GM18951 (cell line): Measurements from ENCODE around the gene DIABLO.
"Not testable (repeated sequence)": the region's sequence is repeated elsewhere in the genome, so short reads cannot be mapped to it uniquely, and the experiment has no call there.

Experiments used
- POLR2A ChIP-seq: IDR thresholded peaks from 4 replicates; pipeline ENCODE4 v1.6.1; 2011; ENCODE audit warnings: mild to moderate bottlenecking; ENCODE audit not compliant: insufficient read length, insufficient read depth; ENCODE audit errors: extremely low read depth
- in situ Hi-C: fragments of 300-500 bp; cut with MboI; formaldehyde crosslinking; loops from one replicate; pipeline ENCODE4 v1.12.0; 2022; ENCODE audit warnings: low sequenced_read_pairs, mixed read lengths, inconsistent platforms; ENCODE audit not compliant: unreplicated experiment

The DIABLO gene

DNA sequence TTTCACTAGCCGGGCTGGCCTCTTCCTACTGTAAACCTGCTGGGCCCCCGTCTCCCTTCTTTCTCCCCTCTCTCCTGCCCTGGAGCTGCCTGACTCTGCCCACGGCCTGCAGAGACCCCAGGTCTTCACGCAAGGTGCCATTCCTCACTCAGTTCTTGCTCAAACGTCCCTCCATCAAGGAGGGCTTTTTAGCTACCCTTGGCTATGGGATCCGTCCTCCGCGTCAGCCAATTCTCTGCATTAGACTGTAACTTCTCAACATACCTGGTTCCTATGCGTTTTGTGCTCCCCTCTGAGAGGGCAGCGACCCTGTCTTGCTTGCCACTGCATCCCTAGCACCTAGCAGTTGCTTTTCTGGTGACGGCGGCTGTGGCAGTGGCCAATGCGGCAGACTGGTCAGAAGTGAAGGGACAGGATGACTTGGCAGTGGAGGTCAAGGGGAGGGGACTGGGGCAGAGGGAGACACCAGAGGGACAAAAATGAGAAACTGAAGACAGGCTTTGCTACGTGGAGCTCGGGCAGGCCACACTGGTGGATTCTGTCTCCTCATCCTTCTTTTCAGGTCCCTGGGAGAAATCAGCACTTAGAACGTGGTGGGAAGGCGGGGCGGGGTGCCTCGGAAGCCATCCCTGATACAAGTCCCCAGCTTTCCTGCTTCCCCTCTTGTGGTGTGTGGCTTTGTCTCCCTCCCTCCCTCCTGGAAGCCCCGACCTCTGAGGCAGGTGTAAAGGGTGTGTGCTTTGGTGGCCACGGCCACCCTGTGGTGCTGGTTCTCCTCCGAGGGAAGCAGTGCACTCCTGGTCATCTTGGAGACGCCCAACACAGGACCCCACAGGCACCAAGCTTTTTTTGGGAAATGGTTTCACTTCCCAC, 20.6 kb downstream of the DIABLO start:
- no peak for TF ChIP-seq POLR2A
- in situ Hi-C loops: no loop called here

- in situ Hi-C loops: no loop called here
- TF ChIP-seq POLR2A: no peak
Observed at GRCh38 chr12:122204167-122205052, 21.4 kb downstream of the DIABLO start.

DNA sequence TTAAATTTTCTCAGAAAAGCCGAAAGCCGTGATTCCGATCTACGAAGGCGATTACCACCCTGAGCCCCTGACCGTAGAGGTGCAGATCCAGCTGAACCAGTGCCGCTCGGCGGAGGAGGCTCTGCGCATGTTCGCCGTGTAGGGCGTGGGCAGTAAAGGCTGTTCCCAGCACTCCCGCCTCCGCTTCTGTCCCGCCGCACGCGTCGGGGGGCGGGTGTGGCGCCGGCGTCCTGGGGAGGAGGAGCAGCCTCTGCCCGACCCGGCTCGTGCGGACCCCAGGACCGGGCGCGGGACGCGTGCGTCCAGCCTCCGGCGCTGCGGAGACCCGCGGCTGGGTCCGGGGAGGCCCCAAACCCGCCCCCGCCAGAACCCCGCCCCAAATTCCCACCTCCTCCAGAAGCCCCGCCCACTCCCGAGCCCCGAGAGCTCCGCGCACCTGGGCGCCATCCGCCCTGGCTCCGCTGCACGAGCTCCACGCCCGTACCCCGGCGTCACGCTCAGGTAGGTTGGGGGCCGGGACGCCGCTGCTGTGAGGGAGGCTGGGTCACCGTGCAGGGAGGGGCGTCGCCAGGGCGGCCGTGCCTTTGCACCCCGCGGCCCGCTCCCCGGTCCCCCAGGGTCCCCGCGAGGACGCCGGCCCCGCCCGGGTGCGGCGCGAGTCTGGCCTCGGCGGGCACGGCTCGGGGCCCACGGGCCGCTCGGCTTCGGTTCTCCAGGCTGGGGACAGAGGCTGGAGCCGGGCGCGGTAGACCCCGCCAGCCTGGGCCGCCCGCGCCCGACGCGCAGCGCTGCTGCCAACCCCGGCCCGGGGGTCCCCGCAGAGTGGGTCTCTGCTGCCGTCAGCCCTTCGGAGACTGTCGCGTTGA, 22.3 kb downstream of the DIABLO start, which contains the start of gene B3GNT4:
B3GNT4 (plus strand) TSS at position 409 of the 866 bp plus-strand sequence. CDS start 910 bp downstream, outside the sequence.
- in situ Hi-C loops: no loop called here

DNA sequence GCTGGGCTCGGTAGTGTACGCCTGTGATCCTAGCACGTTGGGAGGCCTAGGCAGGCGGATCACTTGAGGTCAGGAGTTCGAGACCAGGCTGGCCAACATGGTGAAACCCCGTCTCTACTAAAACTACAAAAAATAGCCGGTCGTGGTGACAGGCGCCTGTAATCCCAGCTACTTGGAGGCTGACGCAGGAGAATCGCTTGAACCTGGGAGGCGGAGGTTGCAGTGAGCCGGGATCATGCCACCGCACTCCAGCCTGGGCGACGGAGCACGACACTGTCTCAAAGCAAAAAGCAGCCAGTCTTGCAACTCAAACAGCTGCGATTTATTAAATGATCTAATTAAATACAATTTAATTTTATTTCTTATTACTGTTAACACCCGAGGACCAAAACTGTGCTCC, 23.0 kb downstream of the DIABLO start:
- in situ Hi-C loops: not testable (repeated sequence)

More for the DNA sequence above, 22.3 kb downstream of the DIABLO start, which contains the start of gene B3GNT4:
- no peak for TF ChIP-seq POLR2A

DNA sequence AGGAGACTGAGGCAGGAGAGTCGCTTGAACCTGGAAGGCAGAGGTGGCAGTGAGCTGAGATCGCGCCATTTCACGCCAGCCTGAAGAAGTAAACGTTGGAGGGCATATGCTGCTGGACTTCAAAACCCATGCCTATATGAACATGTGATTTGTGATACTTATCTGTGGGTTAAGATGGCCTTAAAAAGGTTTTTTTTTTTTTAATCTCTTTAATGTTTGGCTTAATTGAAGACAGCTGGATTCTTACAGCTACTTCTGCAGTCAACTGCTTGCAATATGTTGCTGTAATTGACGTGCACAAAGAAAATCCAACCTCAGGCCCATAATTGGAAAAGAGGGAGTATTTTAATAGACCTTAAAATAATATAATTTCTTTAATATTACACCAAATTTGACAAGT, 23.8 kb downstream of the DIABLO start:
- in situ Hi-C loops: no loop called here

DNA sequence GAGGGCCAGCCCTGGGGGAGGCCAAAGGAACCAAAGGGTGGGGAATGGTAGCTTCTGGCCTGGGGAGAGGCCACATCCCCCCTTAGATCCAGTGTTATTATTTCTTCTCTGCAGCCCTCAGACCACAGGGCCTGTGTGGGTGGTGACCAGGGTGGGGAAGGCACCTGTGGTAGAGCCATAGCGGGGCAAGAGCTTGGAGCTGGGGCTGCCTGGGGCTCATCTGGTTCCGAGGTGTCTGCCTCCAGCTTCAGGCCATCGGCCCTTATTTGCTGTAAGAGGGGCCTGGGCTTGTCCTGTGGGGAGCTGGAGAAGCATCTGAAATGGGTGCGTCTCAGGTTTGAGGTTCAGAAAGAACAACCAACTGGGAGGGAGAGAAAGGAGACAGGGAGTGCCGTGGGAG, 24.5 kb downstream of the DIABLO start:
- in situ Hi-C loops: no loop called here
- TF ChIP-seq POLR2A: no peak

More for the DNA sequence above, 23.8 kb downstream of the DIABLO start:
- TF ChIP-seq POLR2A: no peak

DNA sequence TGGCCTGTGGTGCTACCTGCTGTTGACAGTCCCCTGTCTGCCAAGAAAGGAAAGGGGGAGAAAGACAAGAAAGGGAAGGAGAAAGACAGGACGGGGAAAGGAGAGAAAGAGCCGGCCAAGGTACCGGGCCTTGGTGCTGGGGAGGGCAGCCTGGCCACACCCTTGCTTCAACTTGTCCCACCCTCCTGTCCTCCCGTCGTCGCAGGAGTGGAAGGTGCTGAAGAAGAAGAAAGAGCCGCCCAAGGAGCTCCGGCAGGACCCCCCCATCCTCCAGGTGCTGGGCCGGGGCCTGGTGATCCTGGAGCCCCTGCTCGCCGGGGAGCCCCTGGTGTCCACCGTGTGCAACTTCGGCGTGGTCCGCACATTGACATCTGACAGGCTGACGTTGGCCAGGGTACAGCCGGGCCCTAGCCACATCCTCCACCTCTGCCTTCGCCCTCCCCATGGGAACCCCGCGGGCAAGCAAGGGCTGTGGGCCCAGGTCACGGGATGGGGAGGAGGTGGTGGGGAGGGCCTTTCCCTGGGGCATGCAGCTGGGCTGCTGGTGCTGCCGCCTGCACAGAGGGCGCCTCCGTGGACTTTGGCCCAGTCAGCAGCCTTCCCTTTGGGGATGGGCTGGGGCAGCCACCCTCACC, 25.2 kb downstream of the DIABLO start:
- in situ Hi-C loops: no loop called here
- TF ChIP-seq POLR2A: no peak

DNA sequence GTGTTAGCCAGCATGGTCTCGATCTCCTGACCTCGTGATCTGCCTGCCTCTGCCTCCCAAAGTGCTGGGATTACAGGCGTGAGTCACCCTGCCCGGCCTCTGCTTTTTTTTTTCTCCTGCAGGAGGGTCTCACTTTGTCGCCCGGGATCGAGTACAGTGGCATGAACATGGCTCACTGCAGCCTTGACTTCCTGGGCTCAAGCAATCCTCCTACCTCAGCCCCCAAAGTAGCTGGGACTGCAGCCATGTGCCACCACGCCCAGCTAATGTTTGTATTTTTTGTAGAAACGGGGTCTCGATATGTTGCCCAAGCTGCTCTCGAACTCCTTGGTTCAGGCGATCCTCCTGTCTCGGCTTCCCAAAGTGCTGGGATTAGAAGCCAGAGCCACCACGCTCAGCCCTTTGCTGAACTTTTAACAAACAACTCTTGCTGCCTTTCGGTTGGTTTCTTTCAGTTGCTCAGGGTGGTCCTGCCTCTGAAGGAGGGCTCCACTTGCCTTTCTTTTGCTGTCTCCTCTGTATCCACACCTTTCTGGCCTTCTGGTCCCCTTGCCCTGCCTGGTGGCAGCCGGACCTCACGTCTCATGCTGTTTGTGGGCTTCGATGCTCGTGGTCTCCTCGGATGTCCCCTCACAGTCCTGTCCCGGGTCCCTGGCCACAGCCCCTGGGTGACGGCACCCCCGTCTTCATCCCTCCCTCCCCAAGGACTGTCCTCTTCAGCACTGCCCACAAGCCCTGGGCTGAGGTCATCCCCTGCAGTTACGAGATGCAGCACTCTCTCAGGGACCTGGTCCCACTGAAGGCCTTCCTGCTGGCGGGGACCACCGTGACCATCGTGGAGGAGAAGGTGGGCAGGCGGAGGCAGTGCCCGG, 26.1 kb downstream of the DIABLO start:
- in situ Hi-C loops: no loop called here
- no peak for TF ChIP-seq POLR2A

DNA sequence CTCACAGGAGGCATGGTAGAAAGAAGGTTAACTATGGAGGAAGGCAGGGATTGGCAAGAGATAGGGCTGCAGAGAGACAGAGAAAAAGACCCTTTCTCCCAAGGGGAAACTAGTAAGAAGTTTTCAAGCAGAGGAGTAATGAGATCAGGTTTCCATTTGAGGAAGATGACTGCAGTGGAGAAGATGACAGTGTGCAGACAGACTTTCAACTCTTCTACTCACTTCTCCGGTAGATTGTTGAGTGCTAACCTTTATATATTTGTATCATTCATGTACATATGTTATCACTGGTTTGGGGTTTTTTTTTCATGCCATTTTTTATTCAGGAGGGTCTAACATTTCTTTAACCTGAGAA, 28.3 kb downstream of the DIABLO start:
- in situ Hi-C loops: no loop called here
- no peak for TF ChIP-seq POLR2A

DNA sequence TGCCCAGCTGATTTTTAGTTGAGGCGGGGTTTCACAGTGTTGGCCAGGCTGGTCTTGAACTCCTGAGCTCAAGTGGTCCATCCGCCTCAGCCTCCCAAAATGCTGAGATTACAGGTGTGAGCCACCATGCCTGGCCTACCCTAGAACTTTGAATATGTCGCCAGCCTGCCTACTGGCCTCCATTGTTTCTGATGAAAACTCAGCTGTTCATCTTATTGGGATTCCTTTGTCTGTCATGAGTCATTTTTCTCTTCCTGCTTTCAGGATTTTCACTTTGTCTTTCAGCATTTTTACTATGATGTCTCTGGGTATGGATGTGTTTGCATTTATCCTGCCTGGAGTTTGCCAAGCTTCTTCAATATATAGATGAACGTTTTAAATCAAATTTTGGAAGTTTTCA, 30.4 kb downstream of the DIABLO start:
- in situ Hi-C loops: no loop called here
- TF ChIP-seq POLR2A: no peak

- in situ Hi-C loops: no loop called here
- TF ChIP-seq POLR2A: no peak
Observed at GRCh38 chr12:122194804-122195203, 31.0 kb downstream of the DIABLO start.
